Ramos (cell line): ENCODE data around the gene ATP5F1C.
"Not testable (repeated sequence)": the region's sequence is repeated elsewhere in the genome, so short reads cannot be mapped to it uniquely, and the experiment has no call there.

Experiments
- in situ Hi-C: fragments of 300-500 bp; cut with MboI; formaldehyde crosslinking; loops from one replicate; pipeline ENCODE4 v1.14.3; 2022; ENCODE audit warnings: low sequenced_read_pairs; ENCODE audit not compliant: unreplicated experiment

The ATP5F1C gene

DNA sequence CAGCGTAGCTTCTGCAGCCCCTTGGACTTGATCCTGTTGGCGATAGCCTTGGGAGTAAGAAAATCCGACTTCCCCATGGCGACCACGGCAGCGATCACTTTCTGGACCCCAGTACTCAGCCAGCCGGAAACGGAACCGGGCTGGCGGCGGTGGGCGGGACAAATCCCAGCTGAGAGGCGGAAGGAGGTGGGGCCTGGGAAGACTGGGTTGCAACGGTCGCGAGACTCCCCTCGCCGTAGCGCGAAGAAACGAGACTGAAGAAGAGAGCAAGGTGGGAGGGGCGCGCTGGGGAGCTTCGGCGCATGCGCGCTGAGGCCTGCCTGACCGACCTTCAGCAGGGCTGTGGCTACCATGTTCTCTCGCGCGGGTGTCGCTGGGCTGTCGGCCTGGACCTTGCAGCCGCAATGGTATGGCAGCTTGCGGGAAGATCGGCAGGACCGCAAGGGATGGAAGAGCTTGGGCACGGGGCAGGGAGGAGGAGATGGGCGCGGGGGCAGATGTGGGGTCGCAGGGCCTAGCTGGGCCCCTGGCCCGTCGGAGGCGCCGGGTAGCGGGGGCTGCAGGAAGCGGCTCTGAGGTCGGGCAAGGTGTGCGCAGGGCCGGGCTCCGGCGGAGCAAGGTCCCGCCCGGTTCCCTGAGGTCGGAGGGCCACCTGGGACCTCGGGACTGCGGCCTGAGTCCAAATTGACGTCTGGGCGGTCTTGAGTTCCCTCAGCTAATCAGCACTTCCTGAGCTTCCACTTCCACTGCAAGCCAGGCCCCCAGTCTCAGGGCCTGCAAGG, at the start of gene ATP5F1C, which contains the start of gene KIN:
Gene ATP5F1C, plus strand, starts transcription at position 321 of the 782 bp plus-strand sequence. Its CDS starts 31 bp downstream, at position 352.
Gene KIN, minus strand, starts transcription at position 137 of the 782 bp plus-strand sequence. Its CDS starts 60 bp downstream, at position 77.
- in situ Hi-C loops = no loop called here

DNA sequence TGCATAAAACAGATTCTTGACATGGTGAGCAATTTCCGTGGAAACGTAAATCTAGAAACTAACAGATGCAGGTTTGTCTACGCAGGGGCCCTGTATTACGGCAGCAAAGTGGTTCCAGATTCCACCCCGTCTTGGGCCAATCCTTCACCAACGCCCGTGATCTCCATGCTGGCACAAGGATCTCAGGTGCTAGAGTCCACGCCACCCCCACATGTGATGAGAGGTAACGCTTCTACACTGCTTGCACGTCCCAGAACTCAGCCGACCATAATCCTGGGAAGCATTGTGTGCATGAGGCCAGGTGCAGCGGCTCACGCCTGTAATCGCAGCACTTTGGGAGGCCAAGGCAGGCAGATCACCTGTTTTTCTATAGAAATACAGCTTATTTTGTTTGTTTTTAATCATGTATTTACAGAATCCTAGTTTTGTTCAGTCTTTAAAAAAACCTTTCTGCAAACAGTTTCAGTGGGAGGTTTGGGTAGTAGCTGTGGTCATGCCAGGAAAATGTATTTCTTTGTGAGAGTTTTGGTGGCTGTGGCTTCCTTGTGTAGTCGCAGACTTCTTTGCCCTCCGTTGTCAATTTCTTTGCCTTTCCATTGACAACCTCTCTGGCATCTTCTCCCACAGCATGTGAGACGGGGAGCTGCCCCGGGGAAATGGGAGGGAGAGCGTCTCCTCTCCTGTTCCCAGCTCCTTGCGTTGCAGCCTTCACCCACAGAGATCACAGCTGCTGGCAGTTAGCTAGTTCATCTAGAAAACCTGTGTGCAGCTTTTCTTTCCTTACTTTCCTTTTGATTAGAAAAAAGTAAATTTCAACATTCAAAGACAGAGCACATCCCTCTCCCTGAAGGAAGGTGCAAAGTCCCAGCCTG, 49.2 kb upstream of the ATP5F1C start:
- in situ Hi-C loops = no loop called here

DNA sequence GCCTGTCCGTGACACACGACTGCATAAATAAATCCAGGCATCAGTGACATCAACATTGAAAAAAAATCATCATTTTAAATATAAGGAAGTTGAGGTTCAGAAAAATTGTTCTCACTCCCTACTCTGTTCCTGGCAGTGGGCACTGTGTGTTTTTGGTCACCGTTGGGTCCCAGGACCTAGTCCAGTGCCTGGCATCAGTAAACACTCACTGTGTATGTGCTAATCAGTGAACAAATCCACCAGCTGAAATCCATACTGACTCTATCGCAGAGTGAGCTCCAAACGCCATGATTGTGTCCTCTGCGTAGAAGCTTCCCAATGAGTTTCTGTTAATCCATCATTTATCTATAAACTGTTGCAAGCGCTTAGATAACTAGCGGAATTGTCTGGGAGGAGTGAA, 43.7 kb upstream of the ATP5F1C start:
- in situ Hi-C loops = no loop called here

DNA sequence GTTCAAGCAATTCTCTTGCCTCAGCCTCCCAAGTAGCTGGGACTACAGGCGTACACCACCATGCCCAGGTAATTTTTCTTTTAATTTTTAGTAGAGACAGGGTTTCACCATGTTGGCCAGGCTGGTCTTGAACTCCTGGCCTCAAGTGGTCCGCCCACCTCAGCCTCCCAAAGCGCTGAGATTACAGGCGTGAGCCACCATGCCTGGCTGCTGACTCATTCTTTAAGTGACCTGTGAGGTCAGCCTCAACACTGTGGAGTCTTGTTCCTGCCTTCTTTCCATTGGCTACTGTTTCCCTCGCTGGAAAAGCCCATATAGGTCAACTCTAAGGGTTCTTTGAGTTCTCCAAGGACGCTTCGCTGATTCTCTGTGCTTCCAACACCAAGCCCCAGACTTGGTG, 39.3 kb upstream of the ATP5F1C start:
- in situ Hi-C loops = not testable (repeated sequence)

DNA sequence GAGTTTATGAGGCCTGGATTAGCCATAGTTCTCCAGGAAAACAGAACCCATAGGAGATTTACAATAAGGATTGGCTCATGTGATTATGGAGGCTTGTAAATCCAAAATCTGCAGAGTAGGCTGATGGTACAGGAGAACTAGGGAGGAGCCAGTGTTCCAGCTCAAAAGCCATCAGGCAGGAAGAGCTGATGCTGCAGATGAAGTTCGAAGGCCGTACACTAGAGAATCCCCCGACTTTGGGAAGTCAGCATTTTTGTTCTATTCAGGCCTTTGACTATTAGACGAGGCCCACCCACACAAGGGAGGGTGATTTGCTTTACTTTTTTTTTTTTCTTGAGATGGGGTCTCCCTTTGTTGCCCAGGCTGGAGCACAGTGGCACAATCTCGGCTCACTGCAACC, 37.8 kb upstream of the ATP5F1C start:
- in situ Hi-C loops = no loop called here

DNA sequence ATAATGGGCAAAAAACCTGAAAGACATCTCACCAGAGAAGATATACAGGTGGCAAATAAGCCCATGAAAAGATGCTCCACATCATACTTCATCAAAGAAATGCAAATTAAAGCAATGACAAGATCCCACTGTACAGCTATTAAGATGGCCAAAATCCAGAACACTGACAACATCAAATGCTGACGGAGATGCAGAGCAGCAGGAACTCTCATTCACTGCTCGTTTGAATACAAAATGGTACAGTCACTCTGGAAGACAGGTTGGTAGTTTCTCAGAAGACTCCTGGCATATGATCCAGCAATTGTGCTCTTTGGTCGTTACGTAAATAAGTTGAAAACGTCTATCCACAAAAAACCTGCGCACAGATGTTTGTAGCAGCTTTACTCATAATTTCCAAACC, 35.7 kb upstream of the ATP5F1C start:
- in situ Hi-C loops = no loop called here

DNA sequence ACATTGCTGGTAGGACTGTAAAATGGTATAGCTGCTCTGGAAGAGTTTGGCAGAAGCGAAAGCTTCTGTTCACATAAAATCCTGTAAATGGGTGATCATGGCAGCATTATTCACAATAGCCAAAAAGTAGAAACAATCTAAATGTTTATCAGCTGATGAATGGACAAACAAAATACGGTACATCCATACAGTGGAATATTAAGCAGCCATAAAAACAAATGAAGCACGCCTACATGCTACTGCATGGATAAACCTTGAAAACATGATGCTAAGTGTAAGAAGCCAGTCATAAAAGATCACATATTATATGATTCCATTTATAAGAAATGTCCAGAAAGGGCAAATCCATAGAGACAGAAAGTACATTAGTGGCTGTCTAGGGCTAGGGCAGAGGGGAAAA, 32.9 kb upstream of the ATP5F1C start:
- in situ Hi-C loops = no loop called here

DNA sequence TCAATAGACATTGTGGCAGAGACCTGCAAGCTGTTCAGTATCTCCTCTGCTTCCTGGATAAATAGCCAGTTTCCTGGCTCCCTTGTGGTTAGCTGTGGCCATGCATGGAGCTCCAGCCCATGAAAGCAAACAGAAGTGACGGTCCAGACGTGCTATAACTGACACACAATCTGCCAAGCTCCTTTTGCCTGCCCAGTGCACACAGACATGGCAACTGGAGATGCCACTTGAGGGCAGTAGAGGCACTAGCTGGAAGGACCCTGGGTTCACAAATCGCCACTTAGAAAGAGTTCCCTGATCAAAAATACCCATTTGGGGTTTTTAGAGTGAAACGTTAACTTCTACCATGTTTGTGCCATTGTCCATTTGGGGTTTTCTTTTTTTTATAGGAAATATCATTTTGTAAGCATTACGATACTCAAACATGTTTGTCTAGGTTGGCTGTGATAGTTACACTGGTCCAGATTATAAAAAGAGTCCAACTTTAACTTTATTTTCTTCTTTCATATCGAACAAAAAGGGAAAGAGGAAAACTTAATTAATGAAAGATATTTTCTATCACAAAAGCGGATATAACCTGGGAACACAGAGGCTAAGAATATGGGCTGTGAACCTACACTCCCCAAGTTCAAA, 31.5 kb upstream of the ATP5F1C start:
- in situ Hi-C loops = no loop called here

DNA sequence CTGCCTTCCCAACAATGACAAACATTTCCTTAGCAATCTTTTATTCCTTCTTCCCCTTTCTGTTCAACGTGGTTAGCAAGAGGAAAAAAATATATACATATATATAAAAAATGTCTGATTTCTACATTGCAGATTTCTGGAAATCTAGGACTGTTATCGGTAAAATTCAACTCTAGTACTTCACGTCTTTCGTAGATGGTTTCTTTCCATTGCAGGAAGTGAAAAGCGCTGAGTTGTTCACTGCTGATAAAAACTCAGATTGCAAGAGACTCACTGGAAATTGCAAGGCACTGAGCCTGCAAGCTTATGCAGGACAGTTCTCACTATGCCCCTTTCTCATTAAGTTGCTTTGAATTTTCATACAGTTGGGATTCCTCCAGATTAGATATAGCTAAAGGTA, 24.0 kb upstream of the ATP5F1C start:
- in situ Hi-C loops = no loop called here

DNA sequence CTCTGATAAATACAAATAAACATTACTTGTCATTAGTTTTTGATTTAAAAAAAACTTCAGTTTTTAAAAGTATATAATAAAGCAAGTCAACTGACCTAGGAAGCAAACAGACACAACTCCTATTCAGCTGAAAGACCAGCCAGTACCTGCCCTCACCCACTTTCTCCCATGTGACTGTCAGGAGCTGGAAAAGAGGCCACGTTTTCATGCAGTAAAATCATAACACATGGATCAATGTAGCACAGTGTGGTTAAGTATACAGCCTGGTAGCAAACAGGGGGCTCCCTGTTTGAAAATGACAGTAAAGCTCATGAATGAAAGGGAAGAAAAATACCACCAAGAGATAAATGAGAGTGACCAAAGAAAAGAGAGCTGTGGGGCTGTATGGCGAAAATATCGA, 21.7 kb upstream of the ATP5F1C start:
- in situ Hi-C loops = no loop called here

DNA sequence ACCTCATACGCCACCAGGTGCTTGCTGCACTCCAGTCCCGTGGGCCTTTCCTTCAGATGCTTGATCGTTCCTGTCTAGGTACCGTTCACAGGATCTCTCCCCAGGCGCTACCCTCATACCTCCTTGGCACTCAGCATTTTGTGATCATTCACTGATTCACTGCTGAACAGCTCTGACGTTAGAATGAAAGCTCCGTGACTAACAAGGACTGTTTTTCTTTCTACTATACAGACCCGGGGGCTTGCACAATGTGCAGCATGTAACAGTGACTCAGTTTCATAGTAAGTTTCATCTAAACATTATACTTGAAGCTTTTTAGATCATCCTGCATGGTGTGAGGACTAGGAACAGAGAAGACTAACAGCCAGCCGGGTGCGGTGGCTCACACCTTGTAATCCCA, 20.8 kb upstream of the ATP5F1C start:
- in situ Hi-C loops = no loop called here

DNA sequence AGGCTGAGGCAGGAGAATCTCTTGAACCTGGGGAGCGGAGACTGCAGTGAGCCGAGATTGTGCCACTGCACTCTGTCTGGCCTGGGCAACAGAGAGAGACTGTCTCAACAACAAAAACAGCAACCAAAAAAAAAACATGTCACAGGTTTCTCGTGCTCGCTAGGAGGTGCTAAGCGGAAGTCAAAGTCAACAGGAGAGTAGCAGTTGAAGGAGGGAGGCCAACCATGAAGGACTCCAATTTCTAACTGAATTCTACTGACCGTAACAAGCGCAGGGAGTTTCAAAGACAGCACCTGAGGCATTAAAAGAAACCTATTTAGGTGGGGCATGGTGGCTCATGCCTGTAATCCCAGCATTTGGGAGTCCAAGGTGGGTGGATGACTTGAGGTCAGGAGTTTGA, 19.6 kb upstream of the ATP5F1C start:
- in situ Hi-C loops = no loop called here

DNA sequence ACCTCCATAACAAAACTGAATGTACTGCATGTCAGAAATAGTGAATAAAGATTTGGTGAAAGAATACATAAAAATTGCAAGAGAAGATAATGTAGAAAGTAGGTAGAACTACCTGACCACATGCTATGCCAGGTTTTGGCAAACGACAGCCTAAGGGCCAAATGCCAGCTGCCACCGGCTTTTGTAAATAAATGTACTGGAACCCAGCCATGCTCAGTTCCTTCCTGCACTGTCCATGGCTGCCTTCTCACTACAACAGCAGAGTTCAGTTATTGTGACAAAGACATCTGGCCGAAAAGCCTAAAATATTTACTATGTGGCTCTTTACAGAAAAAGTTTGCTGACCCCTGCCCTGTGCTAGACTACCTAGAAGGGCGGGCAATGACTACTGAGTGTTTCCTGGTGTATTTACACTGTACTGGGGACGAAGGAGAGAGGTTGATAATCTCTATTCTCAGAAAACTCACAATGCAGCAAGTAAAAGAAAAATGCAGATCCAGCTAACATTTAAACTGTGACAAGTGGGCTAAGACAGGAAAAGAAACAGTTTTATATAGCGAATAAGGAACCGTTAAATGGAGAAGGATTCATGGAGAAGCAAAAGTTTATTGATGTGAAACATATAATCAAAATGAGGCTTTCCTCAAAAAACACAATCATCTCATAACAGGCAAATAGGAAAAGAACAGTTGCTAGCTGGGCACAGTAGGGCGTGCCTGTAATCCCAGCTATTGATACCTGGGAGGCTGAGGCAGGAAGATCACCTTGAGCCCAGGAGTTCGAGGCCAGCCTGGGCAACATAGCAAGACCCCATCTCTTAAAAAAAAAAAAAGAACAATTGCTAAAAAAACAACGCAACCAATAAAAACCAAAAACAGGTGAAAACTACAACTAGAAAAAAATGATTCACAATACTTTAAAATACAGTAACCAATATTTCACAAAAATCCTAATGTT, 13.9 kb upstream of the ATP5F1C start:
- in situ Hi-C loops = no loop called here

DNA sequence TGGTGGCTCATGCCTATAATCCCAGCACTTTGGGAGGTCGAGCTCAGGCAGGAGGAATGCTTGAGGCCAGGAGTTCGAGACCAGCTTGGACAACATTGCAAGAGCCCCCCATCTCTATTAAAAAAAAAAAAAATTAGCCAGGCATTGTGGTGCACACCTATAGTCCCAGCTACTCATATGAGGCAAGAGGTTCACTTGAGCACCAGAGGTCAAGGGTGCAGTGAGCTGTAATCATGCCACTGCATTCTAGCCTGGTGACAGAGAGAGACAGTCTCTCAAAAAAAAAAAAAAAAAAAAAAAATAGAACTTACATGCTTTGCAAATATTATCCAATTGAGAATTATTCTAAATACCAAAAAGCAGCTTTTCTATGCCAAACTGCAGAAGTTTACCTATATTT, 11.2 kb upstream of the ATP5F1C start:
- in situ Hi-C loops = no loop called here

DNA sequence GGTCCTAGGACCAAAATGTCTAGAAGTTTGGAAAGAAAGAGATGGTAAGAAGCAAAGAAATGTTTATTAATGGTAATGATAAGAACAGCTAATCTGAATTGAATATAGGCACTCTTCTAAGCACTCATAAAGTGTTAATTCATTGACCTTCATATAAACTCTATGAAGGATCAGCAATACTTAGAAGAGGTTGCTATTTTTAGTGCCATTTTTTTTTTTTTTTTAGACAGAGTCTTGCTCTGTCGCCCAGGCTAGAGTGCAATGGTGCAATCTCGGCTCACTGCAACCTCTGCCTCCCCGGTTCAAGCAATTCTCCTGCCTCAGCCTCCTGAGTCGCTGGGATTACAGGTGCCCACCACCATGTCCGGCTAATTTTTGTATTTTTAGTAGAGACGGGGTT, 5.8 kb upstream of the ATP5F1C start:
- in situ Hi-C loops = not testable (repeated sequence)

DNA sequence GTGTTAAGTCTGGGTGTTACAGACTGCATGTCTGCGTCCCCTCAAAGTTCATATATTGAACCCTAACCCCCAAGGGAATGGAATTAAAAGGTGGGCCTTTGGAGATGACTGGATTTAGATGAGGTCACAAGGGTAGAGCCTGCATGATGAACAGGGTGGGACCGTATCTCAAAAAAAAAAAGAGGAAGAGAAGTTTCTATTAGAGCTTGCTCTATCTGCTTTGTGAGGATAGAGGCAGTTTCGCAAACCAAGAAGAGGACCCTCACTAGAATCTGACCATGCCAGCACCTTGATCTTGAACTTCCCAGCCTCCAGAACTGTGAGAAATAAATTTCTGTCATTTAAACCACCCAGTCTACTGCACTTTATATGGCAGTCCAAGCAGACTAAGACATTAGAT, 1.5 kb upstream of the ATP5F1C start:
- in situ Hi-C loops = no loop called here

DNA sequence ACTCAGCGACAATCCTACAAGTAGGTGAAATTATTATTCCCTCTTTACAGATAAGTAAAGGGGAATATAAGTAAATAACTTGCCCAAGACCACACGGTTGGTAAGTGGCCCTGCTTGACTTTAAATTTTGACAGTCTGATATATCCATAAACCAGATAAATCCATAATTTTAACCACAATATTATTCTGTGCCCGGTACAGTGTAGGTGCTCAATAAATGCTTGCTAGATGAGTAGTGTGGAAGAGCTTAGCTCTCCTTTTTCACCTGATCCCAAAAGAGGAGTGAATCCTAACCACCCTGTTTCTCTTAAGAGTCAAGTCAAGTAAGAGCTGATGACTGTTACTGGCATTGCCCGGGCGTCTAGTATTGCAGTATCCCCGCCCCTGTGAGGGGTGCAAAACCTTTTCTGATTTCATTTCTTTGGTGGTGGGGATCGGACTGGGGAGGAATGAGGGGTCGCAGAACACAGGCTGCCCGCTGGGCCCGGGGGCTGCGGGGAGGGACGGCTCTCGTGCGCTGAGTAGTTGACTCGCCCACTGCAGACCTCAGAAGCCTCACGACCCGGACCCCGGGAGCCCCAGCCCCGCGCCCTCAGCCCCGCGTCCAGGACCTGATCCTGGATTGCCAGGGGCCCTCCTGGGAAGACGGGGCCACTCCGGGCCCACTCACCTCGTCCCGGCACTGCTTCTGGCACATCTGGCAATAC, 674 bp upstream of the ATP5F1C start:
- in situ Hi-C loops = no loop called here

DNA sequence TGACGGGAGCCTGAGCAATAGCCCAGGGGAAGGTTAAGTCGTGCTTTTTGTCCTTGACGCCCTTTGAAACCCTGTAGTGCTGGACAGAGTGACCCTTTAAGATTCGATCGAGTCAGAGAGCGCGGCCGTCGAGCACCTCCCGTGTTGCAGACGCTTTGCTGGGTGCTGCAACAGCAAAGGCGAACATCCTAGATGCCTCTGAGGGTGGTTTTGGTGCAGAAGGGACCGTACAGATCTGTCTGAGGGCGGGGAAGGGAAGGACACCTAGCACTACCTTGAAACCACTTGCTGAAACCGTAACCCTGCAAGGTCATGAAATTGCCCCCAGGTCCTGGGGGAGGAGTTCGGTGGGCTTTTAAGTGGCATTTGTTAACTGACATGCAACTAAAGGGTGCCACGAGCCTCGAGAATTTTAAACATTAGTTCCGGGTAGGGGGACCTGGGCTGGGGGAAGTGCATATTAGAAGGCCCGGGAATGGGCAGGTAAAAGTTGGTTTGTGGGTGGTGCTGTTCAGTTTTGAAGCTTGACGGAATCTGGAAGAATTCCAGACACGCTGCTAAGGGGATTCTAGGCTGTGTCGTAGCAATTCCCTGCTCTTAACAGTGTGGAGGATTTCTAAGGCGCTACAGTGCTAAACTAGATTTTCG, 786 bp downstream of the ATP5F1C start:
- in situ Hi-C loops = no loop called here

DNA sequence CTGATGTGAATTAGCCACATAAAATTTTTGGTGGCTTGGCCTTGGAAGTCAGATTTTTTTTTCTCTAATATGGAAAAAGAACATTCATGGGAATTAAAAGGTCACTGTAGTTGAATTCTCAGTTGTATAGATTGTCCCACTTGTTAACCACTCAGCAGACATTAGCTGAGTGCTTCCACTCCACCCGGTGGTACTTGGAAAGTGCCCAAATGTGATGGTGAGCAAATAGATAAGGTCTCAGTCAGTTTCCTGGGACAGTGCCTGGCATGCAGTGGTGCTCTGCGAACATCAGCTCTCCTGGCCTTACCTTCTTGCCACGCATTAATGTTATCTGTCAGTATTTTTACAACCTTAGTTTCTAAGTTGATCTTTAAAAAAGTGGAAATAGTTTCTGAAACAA, 1.4 kb downstream of the ATP5F1C start:
- in situ Hi-C loops = no loop called here
